Chondrocyte (in vitro differentiated cells): Measurements from ENCODE around the gene EMP1. TPM values are rescaled to one million over a fixed set of nuclear protein-coding genes. Genes with fewer than 3 reads are reported as not detected.
A peak's percentile ranks its signal among the peaks of the same experiment; 100 is the strongest.

Experiments used
- DNase-seq: peaks from one replicate; pipeline ENCODE4 v3.0.0; 2021; ENCODE audit warnings: mixed read lengths, low spot score
- H3K27ac Mint-ChIP-seq: one replicate; pipeline ENCODE4 v1.8.0; 2021; ENCODE audit warnings: mild to moderate bottlenecking, moderate library complexity, mixed read lengths; ENCODE audit not compliant: unreplicated experiment
- H3K27me3 Mint-ChIP-seq: 2 replicates; pipeline ENCODE4 v1.8.0; 2021; ENCODE audit warnings: low read depth, mixed read lengths
- H3K36me3 Mint-ChIP-seq: 2 replicates; pipeline ENCODE4 v1.8.0; 2021; ENCODE audit warnings: low read depth, mixed read lengths
- H3K4me1 Mint-ChIP-seq: 2 replicates; pipeline ENCODE4 v1.8.0; 2021; ENCODE audit warnings: low read depth, mild to moderate bottlenecking, mixed read lengths
- H3K4me3 Mint-ChIP-seq: one replicate; pipeline ENCODE4 v1.8.0; 2021; ENCODE audit warnings: mild to moderate bottlenecking, moderate library complexity, mixed read lengths; ENCODE audit not compliant: unreplicated experiment
- H3K9me3 Mint-ChIP-seq: 2 replicates; pipeline ENCODE4 v1.8.0; 2021; ENCODE audit warnings: low read depth, mixed read lengths
- CTCF ChIP-seq: fragments of 200-600 bp; sonication (generic); IDR thresholded peaks from 2 replicates; pipeline ENCODE4 v1.5.0; 2021; ENCODE audit warnings: antibody characterized with exemption, mild to moderate bottlenecking, moderate library complexity
- total RNA-seq: library from RNA; stranded (reverse); gene quantifications from 3 replicates; pipeline ENCODE4 v1.2.1, GENCODE V29; 2021

EMP1 gene
- total RNA-seq, 1 donor from 2014 or later = 35.7 TPM

GRCh38 chr12:13197526-13198143 is 1.1 kb downstream of the EMP1 start:
- Mint-ChIP-seq H3K27me3 (no peaks in the 10 kb centered on the region), H3K36me3 (no peaks in the 10 kb centered on the region), H3K4me3 (peak overlapping the region; percentile 69), H3K4me1 (peaks cover 59% of the 10 kb centered on the region), H3K9me3 (no peaks in the 10 kb centered on the region), H3K27ac (peak overlapping the region; percentile 92)
- DNase-seq = no peak
- no peak for TF ChIP-seq CTCF

- peak overlapping the region; percentile 92 for H3K27ac Mint-ChIP-seq
- no peaks in the 10 kb centered on the region for H3K9me3 Mint-ChIP-seq
- DNase-seq = no peak
- peak overlapping the region; percentile 69 for H3K4me3 Mint-ChIP-seq
- H3K4me1 Mint-ChIP-seq = peaks cover 55% of the 10 kb centered on the region
- no peak for TF ChIP-seq CTCF
- no peaks in the 10 kb centered on the region for H3K36me3 Mint-ChIP-seq
- H3K27me3 Mint-ChIP-seq = no peaks in the 10 kb centered on the region
These were observed 1.7 kb downstream of the EMP1 start for GRCh38 chr12:13198241-13198640.

- Mint-ChIP-seq H3K27ac (peak overlapping the region; percentile 73), H3K27me3 (no peaks in the 10 kb centered on the region)
These were observed 2.4 kb downstream of the EMP1 start for GRCh38 chr12:13198876-13199275.

GRCh38 chr12:13199592-13199991 is 3.1 kb downstream of the EMP1 start:
- Mint-ChIP-seq H3K27me3 (no peaks in the 10 kb centered on the region), H3K4me1 (peaks cover 59% of the 10 kb centered on the region), H3K4me3 (peak overlapping the region; percentile 52), H3K27ac (peak overlapping the region; percentile 73), H3K36me3 (no peaks in the 10 kb centered on the region), H3K9me3 (no peaks in the 10 kb centered on the region)
- no peak for DNase-seq
- TF ChIP-seq CTCF = no peak

More at GRCh38 chr12:13198876-13199275, 2.4 kb downstream of the EMP1 start:
- peak overlapping the region; percentile 52 for H3K4me3 Mint-ChIP-seq
- peaks cover 52% of the 10 kb centered on the region for H3K4me1 Mint-ChIP-seq
- no peak for DNase-seq
- no peak for TF ChIP-seq CTCF
- H3K9me3 Mint-ChIP-seq = no peaks in the 10 kb centered on the region
- no peaks in the 10 kb centered on the region for H3K36me3 Mint-ChIP-seq

GRCh38 chr12:13200841-13201240 is 4.3 kb downstream of the EMP1 start:
- no peak for TF ChIP-seq CTCF
- Mint-ChIP-seq H3K27ac (no peak overlapping the region), H3K4me1 (peaks cover 61% of the 10 kb centered on the region), H3K27me3 (no peaks in the 10 kb centered on the region), H3K4me3 (no peak overlapping the region), H3K9me3 (no peaks in the 10 kb centered on the region), H3K36me3 (no peaks in the 10 kb centered on the region)
- no peak for DNase-seq
